Endothelial cell of umbilical vein (primary cell): ENCODE results near the gene BMAL2. TPM values are rescaled to one million over a fixed set of nuclear protein-coding genes. Genes with fewer than 3 reads are reported as not detected.

Experiments used
- BruUV-seq: library from RNA; stranded (reverse); fragments of 400-500 nt; replicated peaks from 2 replicates; lab custom pipeline; 2021; lab: Mats Ljungman, UMichigan
- CTCF ChIA-PET: fragments of 300-600, 350-600 bp; sonication (Branson Sonifier 250); formaldehyde crosslinking; loops from one replicate; lab custom pipeline; 2021; ENCODE audit warnings: antibody characterized with exemption, inconsistent platforms; lab: Charles Lee
- POLR2A ChIA-PET: fragments of 300-600, 350-600 bp; sonication (Branson Sonifier 250); formaldehyde crosslinking; loops from one replicate; lab custom pipeline; 2021; ENCODE audit warnings: antibody characterized with exemption, inconsistent platforms; lab: Charles Lee
- DNase-seq: peaks from one replicate; pipeline ENCODE4 v3.0.0-alpha.2; 2011; ENCODE audit warnings: low read depth, low spot score
- FAIRE-seq: peaks from 2 replicates; lab custom pipeline; 2011; peaks lifted over from hg19 to GRCh38; lab: Jason Lieb, UNC
- H2AFZ ChIP-seq: 2 replicates; pipeline ENCODE4 v1.6.0; 2012; ENCODE audit warnings: low read depth, low read length, control low read depth, inconsistent platforms
- H3K27ac ChIP-seq: 2 replicates; pipeline ENCODE4 v1.5.1; 2011; ENCODE audit warnings: low read depth, mild to moderate bottlenecking, control low read depth, low read length, moderate library complexity; ENCODE audit not compliant: insufficient read depth
- H3K27me3 ChIP-seq, 2 experiments: 2 replicates each; pipeline versions ENCODE4 v1.6.0 to v1.6.1; 2011; ENCODE audit warnings: low read length in 2 of 2, mixed read lengths in 1 of 2; ENCODE audit not compliant: control insufficient read depth in 2 of 2, insufficient read depth in 2 of 2
- H3K36me3 ChIP-seq, 2 experiments: 2 replicates in 1 of 2; 3 replicates in 1 of 2; pipeline ENCODE4 v1.5.1; 2011; ENCODE audit warnings: low read length in 2 of 2, mild to moderate bottlenecking in 1 of 2, moderate library complexity in 1 of 2; ENCODE audit not compliant: control insufficient read depth in 2 of 2, insufficient read depth in 2 of 2; ENCODE audit errors: extremely low read depth in 1 of 2
- H3K4me1 ChIP-seq: 3 replicates; pipeline ENCODE4 v1.5.1; 2011; ENCODE audit warnings: mild to moderate bottlenecking, low read length; ENCODE audit not compliant: control insufficient read depth, insufficient read depth; ENCODE audit errors: extremely low read depth
- H3K4me2 ChIP-seq: 2 replicates; pipeline ENCODE4 v1.6.1; 2011; ENCODE audit warnings: low read length, control low read depth, mixed read lengths; ENCODE audit not compliant: insufficient read depth
- H3K4me3 ChIP-seq, 3 experiments: fragments of 200-600 bp in 1 of 3; sonication (generic), shearing (Covaris generic) in 1 of 3; replicated peaks in 1 of 3; 2 replicates each; pipeline ENCODE4 v1.5.1; 2011 to 2016; ENCODE audit warnings: control low read depth in 3 of 3, low read length in 3 of 3, mild to moderate bottlenecking in 2 of 3, inconsistent platforms in 1 of 3, low read depth in 1 of 3, moderate library complexity in 1 of 3; ENCODE audit not compliant: insufficient read depth in 1 of 3
- H3K79me2 ChIP-seq: 2 replicates; pipeline ENCODE4 v1.6.0; 2012; ENCODE audit warnings: low read length, inconsistent platforms; ENCODE audit not compliant: control insufficient read depth, insufficient read depth
- H3K9ac ChIP-seq: replicated peaks from 2 replicates; pipeline ENCODE3; 2011; ENCODE audit warnings: low read length, control low read depth; ENCODE audit not compliant: insufficient read depth; ENCODE audit errors: extremely low read depth
- H3K9me1 ChIP-seq: replicated peaks from 3 replicates; pipeline ENCODE4 v1.6.0; 2011; ENCODE audit warnings: mild to moderate bottlenecking, low read length; ENCODE audit not compliant: control insufficient read depth, insufficient read depth; ENCODE audit errors: extremely low read depth
- H3K9me3 ChIP-seq: replicated peaks from 2 replicates; pipeline ENCODE4 v1.5.1; 2012; ENCODE audit warnings: low read length, inconsistent platforms; ENCODE audit not compliant: control insufficient read depth, insufficient read depth
- H4K20me1 ChIP-seq: replicated peaks from 2 replicates; pipeline ENCODE3; 2011; ENCODE audit warnings: mild to moderate bottlenecking, low read length; ENCODE audit not compliant: control insufficient read depth, insufficient read depth; ENCODE audit errors: extremely low read depth
- CTCF ChIP-seq, 2 donors: IDR thresholded peaks; 1 replicate in 1 of 2; 2 replicates in 1 of 2; pipeline ENCODE4 v1.5.1; 2011; ENCODE audit warnings: low read length in 2 of 2, mild to moderate bottlenecking in 2 of 2, moderate library complexity in 2 of 2, control low read depth in 1 of 2, inconsistent platforms in 1 of 2, low read depth in 1 of 2; ENCODE audit not compliant: insufficient read depth in 1 of 2; ENCODE audit errors: extremely low read depth in 1 of 2
- EZH2 ChIP-seq: IDR thresholded peaks from 2 replicates; pipeline ENCODE4 v1.6.1; 2012; ENCODE audit warnings: borderline replicate concordance, low read depth, mild to moderate bottlenecking, moderate library complexity, low read length, inconsistent platforms; ENCODE audit not compliant: severe bottlenecking
- FOS ChIP-seq: IDR thresholded peaks from 2 replicates; pipeline ENCODE4 v1.6.1; 2011; ENCODE audit warnings: mild to moderate bottlenecking, low read length, moderate library complexity, borderline replicate concordance; ENCODE audit not compliant: insufficient read depth
- GATA2 ChIP-seq: IDR thresholded peaks from 2 replicates; pipeline ENCODE4 v1.7.0; 2011; ENCODE audit warnings: low read depth, mild to moderate bottlenecking, moderate library complexity, mixed read lengths, low read length; ENCODE audit not compliant: insufficient read length, insufficient read depth
- JUN ChIP-seq: IDR thresholded peaks from 2 replicates; pipeline ENCODE4 v1.6.1; 2011; ENCODE audit warnings: borderline replicate concordance, low read depth; ENCODE audit not compliant: insufficient read length, insufficient read depth
- MAX ChIP-seq: IDR thresholded peaks from 2 replicates; pipeline ENCODE4 v1.6.1; 2011; ENCODE audit not compliant: insufficient read depth, insufficient read length
- MYC ChIP-seq: IDR thresholded peaks from one replicate; pipeline ENCODE4 v1.6.1; 2011; ENCODE audit warnings: mild to moderate bottlenecking, low read depth, low read length
- POLR2A ChIP-seq: IDR thresholded peaks from 2 replicates; pipeline ENCODE4 v1.6.1; 2012; ENCODE audit warnings: low read depth, mild to moderate bottlenecking, control low read depth, low read length
- POLR2AphosphoS5 ChIP-seq: IDR thresholded peaks from 2 replicates; pipeline ENCODE4 v1.6.1; 2012; ENCODE audit warnings: low read depth, mild to moderate bottlenecking, control low read depth, low read length, moderate library complexity; ENCODE audit not compliant: insufficient read depth
- dilution Hi-C: fragments of 300-500 bp; cut with MboI; formaldehyde crosslinking; loops from one replicate; pipeline ENCODE4 v1.15.0; 2019; ENCODE audit warnings: low sequenced_read_pairs; ENCODE audit not compliant: extremely low pct_ligation_motif_present
- intact Hi-C: fragments of 100-400 bp; cut with micrococcal nuclease; formaldehyde crosslinking; loops from one replicate; pipeline ENCODE4 v1.10.0; 2022
- polyA plus RNA-seq, 4 experiments: library from polyadenylated mRNA; depleted of rRNA in 3 of 4; stranded (reverse) in 3 of 4; unstranded in 1 of 4; fragments of >200 nt; gene quantifications; 2 replicates each; pipeline versions ENCODE4 v1.2.1 to v1.2.3, GENCODE V29; 2011 to 2012; ENCODE audit warnings: missing spikeins in 1 of 4
- total RNA-seq: library from RNA; stranded (reverse); gene quantifications from 2 replicates; pipeline ENCODE4 v1.2.3, GENCODE V29; 2021

BMAL2 gene
- total and polyA plus RNA-seq, 2 donors (not counting 3 experiments of a cell fraction or from before 2014, with no cell fraction given), result 5.9 to 33.3 TPM

- Histone ChIP-seq H3K36me3 (no peaks in the 10 kb centered on the region), H4K20me1 (no peaks in the 10 kb centered on the region), H3K4me2 (no peak overlapping the region), H3K27me3 (no peaks in the 10 kb centered on the region), H3K27ac (no peak overlapping the region), H2AFZ (no peak overlapping the region), H3K9ac (no peak overlapping the region), H3K4me1 (peaks cover 19% of the 10 kb centered on the region), H3K9me1 (no peaks in the 10 kb centered on the region), H3K9me3 (no peaks in the 10 kb centered on the region), H3K79me2 (peaks cover 55% of the 10 kb centered on the region), H3K4me3 (no peak overlapping the region)
- dilution Hi-C loops (no loop called here), intact Hi-C loops (no loop called here)
- DNase-seq (no peak), FAIRE-seq (no peak)
- POLR2A ChIA-PET, result no interaction called here
- no TSS peak for BruUV-seq
- no peak for TF ChIP-seq JUN
- TF ChIP-seq MYC, result no peak
- no peak for TF ChIP-seq POLR2A
- no peak for TF ChIP-seq FOS
- no peak for TF ChIP-seq CTCF (IDR thresholded peaks at IDR 0.05; ENCODE audit: extremely low read depth in 1 of 2, insufficient read depth in 1 of 2, low read depth in 1 of 2, low read length in 2 of 2)
- no peak for TF ChIP-seq MAX
- TF ChIP-seq POLR2AphosphoS5, result no peak
- no peak for TF ChIP-seq GATA2
- TF ChIP-seq EZH2, result no peak
- CTCF ChIA-PET, result interaction anchor here (1.1 to 2.1 kb wide), 2 partner anchors 19 to 42 kb away, joined by 3 to 4 read pairs; no protein-coding TSS in a partner anchor
Observed at GRCh38 chr12:27347779-27348178, 15.1 kb downstream of the BMAL2 start.
